WTC11 (cell line): ENCODE measurements around the gene FABP7. TPM values are rescaled to one million over a fixed set of nuclear protein-coding genes. Genes with fewer than 3 reads are reported as not detected.
A peak's percentile ranks its signal among the peaks of the same experiment; 100 is the strongest.

ENCODE experiments used
- ATAC-seq: fragments of 200-7000 bp; cut with Tn5 transposase; 2 replicates; pipeline ENCODE4 v1.10.0; 2021; ENCODE audit warnings: mild to moderate bottlenecking, moderate library complexity
- CTCF ChIA-PET: fragments of 300-600 bp; sonication (Branson Sonifier 250); formaldehyde crosslinking; loops from one replicate; lab custom pipeline; 2021; ENCODE audit warnings: antibody characterized with exemption; lab: Charles Lee
- POLR2A ChIA-PET: fragments of 350-600 bp; sonication (Branson Sonifier 250); formaldehyde crosslinking; loops from one replicate; lab custom pipeline; 2021; ENCODE audit warnings: antibody characterized with exemption; lab: Charles Lee
- DNase-seq: peaks from one replicate; pipeline ENCODE4 v3.0.0; 2021; ENCODE audit warnings: low spot score
- H3K27ac Mint-ChIP-seq: 2 replicates; pipeline ENCODE4 v1.8.0; 2021; ENCODE audit warnings: mixed read lengths
- H3K27me3 Mint-ChIP-seq: 2 replicates; pipeline ENCODE4 v1.8.0; 2021; ENCODE audit warnings: low read depth, mild to moderate bottlenecking, moderate library complexity, mixed read lengths
- H3K36me3 Mint-ChIP-seq: 2 replicates; pipeline ENCODE4 v1.8.0; 2021; ENCODE audit warnings: mixed read lengths
- H3K4me1 Mint-ChIP-seq: 2 replicates; pipeline ENCODE4 v1.8.0; 2022; ENCODE audit warnings: mixed read lengths
- H3K4me3 Mint-ChIP-seq: 2 replicates; pipeline ENCODE4 v1.8.0; 2021; ENCODE audit warnings: mild to moderate bottlenecking, moderate library complexity, mixed read lengths
- H3K9me3 Mint-ChIP-seq: 2 replicates; pipeline ENCODE4 v1.8.0; 2021; ENCODE audit warnings: mixed read lengths
- ATF3 ChIP-seq: sonication (generic); formaldehyde crosslinking; conservative IDR thresholded peaks from 2 replicates; pipeline ENCODE4 v1.8.1; 2022; ENCODE audit warnings: mild to moderate bottlenecking, missing genetic modification reagents
- ESRRA ChIP-seq: sonication (generic); formaldehyde crosslinking; IDR thresholded peaks from 2 replicates; pipeline ENCODE4 v1.8.1; 2022; ENCODE audit warnings: mild to moderate bottlenecking, missing genetic modification reagents, borderline replicate concordance
- ETV6 ChIP-seq: sonication (generic); formaldehyde crosslinking; IDR thresholded peaks from 2 replicates; pipeline ENCODE4 v1.8.1; 2022; ENCODE audit warnings: mild to moderate bottlenecking, missing genetic modification reagents
- FOXP1 ChIP-seq: sonication (generic); formaldehyde crosslinking; IDR thresholded peaks from 2 replicates; pipeline ENCODE4 v1.8.0; 2022; ENCODE audit warnings: missing genetic modification reagents, mild to moderate bottlenecking, moderate library complexity, borderline replicate concordance
- HMGA2 ChIP-seq: fragments of 250-450 bp; sonication (Bioruptor Pico); IDR thresholded peaks from 2 replicates; pipeline ENCODE4 v1.4.0; 2021; ENCODE audit warnings: mild to moderate bottlenecking, moderate library complexity
- IRF1 ChIP-seq: sonication (generic); formaldehyde crosslinking; IDR thresholded peaks from 2 replicates; pipeline ENCODE4 v1.8.0; 2023; ENCODE audit warnings: missing genetic modification reagents
- NR1H2 ChIP-seq: sonication (generic); formaldehyde crosslinking; IDR thresholded peaks from 2 replicates; pipeline ENCODE4 v1.9.0; 2021; ENCODE audit warnings: mild to moderate bottlenecking, moderate library complexity, missing genetic modification reagents
- PRRX2 ChIP-seq: fragments of 250-450 bp; sonication (Bioruptor Pico); IDR thresholded peaks from 2 replicates; pipeline ENCODE4 v1.8.0; 2021; ENCODE audit warnings: mild to moderate bottlenecking
- SMAD3 ChIP-seq: sonication (generic); formaldehyde crosslinking; IDR thresholded peaks from 2 replicates; pipeline ENCODE4 v1.8.0; 2022; ENCODE audit warnings: missing genetic modification reagents, mild to moderate bottlenecking, borderline replicate concordance
- SMAD4 ChIP-seq: sonication (generic); formaldehyde crosslinking; IDR thresholded peaks from 2 replicates; pipeline ENCODE4 v1.8.0; 2022; ENCODE audit warnings: mild to moderate bottlenecking, missing genetic modification reagents
- SP1 ChIP-seq: sonication (generic); formaldehyde crosslinking; conservative IDR thresholded peaks from 2 replicates; pipeline ENCODE4 v1.8.1; 2022; ENCODE audit warnings: missing genetic modification reagents
- ZBTB21 ChIP-seq: sonication (generic); formaldehyde crosslinking; IDR thresholded peaks from 2 replicates; pipeline ENCODE4 v1.8.1; 2023; ENCODE audit warnings: mild to moderate bottlenecking, missing genetic modification reagents, borderline replicate concordance
- ZMAT4 ChIP-seq: fragments of 250-450 bp; sonication (Bioruptor Pico); IDR thresholded peaks from 2 replicates; pipeline ENCODE4 v1.9.0; 2021; ENCODE audit warnings: mild to moderate bottlenecking
- ZNF121 ChIP-seq: sonication (generic); formaldehyde crosslinking; IDR thresholded peaks from 2 replicates; pipeline ENCODE4 v1.8.0; 2023; ENCODE audit warnings: missing genetic modification reagents
- ZNF317 ChIP-seq: sonication (generic); formaldehyde crosslinking; IDR thresholded peaks from 2 replicates; pipeline ENCODE4 v1.8.1; 2023; ENCODE audit warnings: low read depth, mild to moderate bottlenecking, moderate library complexity, missing genetic modification reagents, borderline replicate concordance
- ZNF396 ChIP-seq: fragments of 250-450 bp; sonication (Bioruptor Pico); IDR thresholded peaks from 2 replicates; pipeline ENCODE4 v1.8.0; 2021; ENCODE audit warnings: mild to moderate bottlenecking, moderate library complexity, borderline replicate concordance
- ZNF416 ChIP-seq: fragments of 250-450 bp; sonication (Bioruptor Pico); IDR thresholded peaks from 2 replicates; pipeline ENCODE4 v1.9.0; 2021; ENCODE audit warnings: mild to moderate bottlenecking, inconsistent platforms
- total RNA-seq: library from RNA; stranded (reverse); gene quantifications from 3 replicates; pipeline ENCODE4 v1.2.3, GENCODE V29; 2021
- TF ChIP-seq, protein P1 (sequence below): sonication (generic); formaldehyde crosslinking; IDR thresholded peaks from 2 replicates; pipeline ENCODE4 v1.8.0; 2022; ENCODE audit warnings: mild to moderate bottlenecking, missing genetic modification reagents

The FABP7 gene
- total RNA-seq, 1 experiment from 2014 or later, result 7.2 TPM

- Mint-ChIP-seq H3K4me3 (no peak overlapping the region), H3K36me3 (peaks cover 19% of the 10 kb centered on the region), H3K4me1 (peaks cover 41% of the 10 kb centered on the region), H3K27ac (no peak overlapping the region), H3K9me3 (peaks cover 25% of the 10 kb centered on the region), H3K27me3 (peaks cover 93% of the 10 kb centered on the region)
- 0 out of 2 replicates have a peak, but pooled peaks have one; percentile 25 for ATAC-seq
- TF ChIP-seq ETV6 (CRISPR knock-in tag) (no peak), ZMAT4 (CRISPR knock-in tag) (no peak), PRRX2 (CRISPR knock-in tag) (no peak), ZNF396 (CRISPR knock-in tag) (no peak), NR1H2 (CRISPR knock-in tag) (no peak), SMAD3 (CRISPR knock-in tag) (no peak), SP1 (no peak), ZNF416 (no peak)
- CTCF ChIA-PET, result interaction anchor here (0.7 to 1.6 kb wide), 3 partner anchors 86 to 224 kb away, joined by 3 to 4 read pairs (median 3); no protein-coding TSS in a partner anchor
- no peak for DNase-seq
- POLR2A ChIA-PET, result no interaction called here
These were observed 26.4 kb upstream of the FABP7 start for GRCh38 chr6:122753000-122753687.

GRCh38 chr6:122753688-122754056 is 25.8 kb upstream of the FABP7 start:
- no peak for ATAC-seq
- no peak for DNase-seq
- Mint-ChIP-seq H3K36me3 (peaks cover 14% of the 10 kb centered on the region), H3K27me3 (peaks cover 92% of the 10 kb centered on the region), H3K27ac (no peak overlapping the region), H3K9me3 (peaks cover 20% of the 10 kb centered on the region), H3K4me1 (peaks cover 41% of the 10 kb centered on the region)
- POLR2A ChIA-PET, result no interaction called here
- TF ChIP-seq SMAD4 (CRISPR knock-in tag) (no peak), ZNF317 (no peak), ZBTB21 (no peak), ZNF396 (CRISPR knock-in tag) (no peak), FOXP1 (no peak)
- TF ChIP-seq, all 79 proteins: peak for 0
- CTCF ChIA-PET, result interaction anchor here (0.7 to 1.6 kb wide), 4 partner anchors 9 to 223 kb away, joined by 3 to 4 read pairs (median 4); no protein-coding TSS in a partner anchor
- H3K4me3 Mint-ChIP-seq, result no peak overlapping the region

DNA sequence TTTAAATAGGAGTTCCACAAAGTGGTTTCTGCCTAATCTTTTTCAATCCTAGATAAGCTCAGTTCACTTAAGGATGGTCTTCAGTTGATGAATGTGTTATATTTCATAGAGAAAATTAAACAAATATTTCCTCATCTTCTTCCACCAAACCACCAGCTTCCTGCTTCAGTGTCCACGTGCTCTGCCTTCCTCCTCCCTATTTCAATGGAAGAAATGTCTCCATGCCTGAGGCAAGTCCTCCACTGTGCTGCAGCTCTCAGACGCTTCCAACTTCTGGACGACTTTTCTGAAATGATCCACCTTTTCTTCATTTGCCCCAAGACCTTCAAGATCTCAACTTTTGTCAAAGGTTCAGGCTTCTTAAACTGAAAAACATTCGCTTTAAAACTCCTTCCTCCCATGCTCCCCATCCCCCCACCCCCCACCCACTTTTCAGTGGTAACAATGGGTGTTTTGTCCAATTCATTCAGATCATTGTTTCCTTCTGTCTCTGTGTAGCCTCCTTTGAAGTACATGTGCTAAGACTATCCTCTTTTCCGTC is 25.3 kb upstream of the FABP7 start:
- H3K4me3 Mint-ChIP-seq, result no peak overlapping the region
- peaks cover 93% of the 10 kb centered on the region for H3K27me3 Mint-ChIP-seq
- ChIA-PET CTCF (interaction anchor here (0.7 to 1.0 kb wide), 3 partner anchors 8 to 223 kb away, joined by 3 to 4 read pairs (median 4); no protein-coding TSS in a partner anchor), POLR2A (no interaction called here)
- no peak for TF ChIP-seq HMGA2 (CRISPR knock-in tag)
- no peak for TF ChIP-seq FOXP1
- TF ChIP-seq IRF1, result no peak
- TF ChIP-seq ZNF121 (CRISPR knock-in tag), result no peak
- TF ChIP-seq SMAD4 (CRISPR knock-in tag), result no peak
- no peak for TF ChIP-seq ESRRA (CRISPR knock-in tag)
- ATAC-seq (no peak), DNase-seq (no peak)
- H3K4me1 Mint-ChIP-seq, result peaks cover 41% of the 10 kb centered on the region
- H3K36me3 Mint-ChIP-seq, result peaks cover 9% of the 10 kb centered on the region
- H3K9me3 Mint-ChIP-seq, result peaks cover 14% of the 10 kb centered on the region
- no peak overlapping the region for H3K27ac Mint-ChIP-seq

GRCh38 chr6:122755901-122756300 is 23.6 kb upstream of the FABP7 start:
- ATAC-seq, result peak; percentile 97

More at GRCh38 chr6:122755901-122756300, 23.6 kb upstream of the FABP7 start:
- Mint-ChIP-seq H3K27ac (no peak overlapping the region), H3K36me3 (peaks cover 6% of the 10 kb centered on the region; the same call in 1 of the 2 replicates), H3K4me3 (no peak overlapping the region), H3K27me3 (peaks cover 94% of the 10 kb centered on the region), H3K9me3 (peaks cover 9% of the 10 kb centered on the region), H3K4me1 (peaks cover 41% of the 10 kb centered on the region)
- DNase-seq, result peak; percentile 66
- TF ChIP-seq, protein P1, sequence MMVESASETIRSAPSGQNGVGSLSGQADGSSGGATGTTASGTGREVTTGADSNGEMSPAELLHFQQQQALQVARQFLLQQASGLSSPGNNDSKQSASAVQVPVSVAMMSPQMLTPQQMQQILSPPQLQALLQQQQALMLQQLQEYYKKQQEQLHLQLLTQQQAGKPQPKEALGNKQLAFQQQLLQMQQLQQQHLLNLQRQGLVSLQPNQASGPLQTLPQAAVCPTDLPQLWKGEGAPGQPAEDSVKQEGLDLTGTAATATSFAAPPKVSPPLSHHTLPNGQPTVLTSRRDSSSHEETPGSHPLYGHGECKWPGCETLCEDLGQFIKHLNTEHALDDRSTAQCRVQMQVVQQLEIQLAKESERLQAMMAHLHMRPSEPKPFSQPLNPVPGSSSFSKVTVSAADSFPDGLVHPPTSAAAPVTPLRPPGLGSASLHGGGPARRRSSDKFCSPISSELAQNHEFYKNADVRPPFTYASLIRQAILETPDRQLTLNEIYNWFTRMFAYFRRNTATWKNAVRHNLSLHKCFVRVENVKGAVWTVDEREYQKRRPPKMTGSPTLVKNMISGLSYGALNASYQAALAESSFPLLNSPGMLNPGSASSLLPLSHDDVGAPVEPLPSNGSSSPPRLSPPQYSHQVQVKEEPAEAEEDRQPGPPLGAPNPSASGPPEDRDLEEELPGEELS (CRISPR knock-in tag), result peak; percentile 19; the same call in 1 of the 2 replicates
- TF ChIP-seq ATF3 (CRISPR knock-in tag), result no peak
- POLR2A ChIA-PET, result no interaction called here
- CTCF ChIA-PET, result no interaction called here
